ENCODE results near the gene OR5F1. TPM values are rescaled to one million over a fixed set of nuclear protein-coding genes. Genes with fewer than 3 reads are reported as not detected.

The OR5F1 gene
- total RNA-seq, 4 donors from 2014 or later, result not detected

DNA sequence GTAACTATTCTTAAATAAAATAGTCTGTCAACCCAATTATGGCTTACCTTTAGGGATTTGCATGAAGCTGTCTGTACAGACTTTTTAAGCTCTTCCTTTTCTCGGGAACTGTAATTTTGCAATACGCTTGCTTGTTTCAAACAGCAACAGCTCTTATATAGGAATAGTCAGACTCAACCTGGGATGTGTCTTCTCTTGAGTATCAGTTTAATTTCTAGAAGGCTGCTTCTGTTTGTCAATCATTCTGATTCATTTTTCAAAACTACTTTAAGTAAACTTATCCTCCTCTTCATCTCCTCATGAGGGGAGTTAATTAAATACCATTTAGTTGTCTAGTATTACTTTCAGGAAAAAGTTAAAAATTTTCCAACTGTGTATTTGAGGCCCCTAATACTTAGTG is 24.6 kb downstream of the OR5F1 start, which contains the start of gene OR10AG1:
Gene OR10AG1, minus strand, starts transcription at position 101 of the 400 bp plus-strand sequence. Its CDS starts 38 bp downstream, at position 63.
- no peak for DNase-seq
- H3K36me3 ChIP-seq, result no peaks in the 10 kb centered on the region
- intact Hi-C loops (cut with DNase I), result no loop called here
- TF ChIP-seq POLR2A (IDR thresholded peaks at IDR 0.05), result no peak
- TF ChIP-seq, protein P1, sequence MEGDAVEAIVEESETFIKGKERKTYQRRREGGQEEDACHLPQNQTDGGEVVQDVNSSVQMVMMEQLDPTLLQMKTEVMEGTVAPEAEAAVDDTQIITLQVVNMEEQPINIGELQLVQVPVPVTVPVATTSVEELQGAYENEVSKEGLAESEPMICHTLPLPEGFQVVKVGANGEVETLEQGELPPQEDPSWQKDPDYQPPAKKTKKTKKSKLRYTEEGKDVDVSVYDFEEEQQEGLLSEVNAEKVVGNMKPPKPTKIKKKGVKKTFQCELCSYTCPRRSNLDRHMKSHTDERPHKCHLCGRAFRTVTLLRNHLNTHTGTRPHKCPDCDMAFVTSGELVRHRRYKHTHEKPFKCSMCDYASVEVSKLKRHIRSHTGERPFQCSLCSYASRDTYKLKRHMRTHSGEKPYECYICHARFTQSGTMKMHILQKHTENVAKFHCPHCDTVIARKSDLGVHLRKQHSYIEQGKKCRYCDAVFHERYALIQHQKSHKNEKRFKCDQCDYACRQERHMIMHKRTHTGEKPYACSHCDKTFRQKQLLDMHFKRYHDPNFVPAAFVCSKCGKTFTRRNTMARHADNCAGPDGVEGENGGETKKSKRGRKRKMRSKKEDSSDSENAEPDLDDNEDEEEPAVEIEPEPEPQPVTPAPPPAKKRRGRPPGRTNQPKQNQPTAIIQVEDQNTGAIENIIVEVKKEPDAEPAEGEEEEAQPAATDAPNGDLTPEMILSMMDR (IDR thresholded peaks at IDR 0.05), result no peak
- no peaks in the 10 kb centered on the region for H3K4me1 ChIP-seq
- 89 to 90% methylated on average over 2 of the region's 2 CpGs for WGBS, 2 donors
- no peak within 1 kb of the TSS for H3K4me3 ChIP-seq (replicated peaks in 1 of 3)
- no peaks in the 10 kb centered on the region for H3K9me3 ChIP-seq
- no peaks in the 10 kb centered on the region for H3K27me3 ChIP-seq
- H3K27ac ChIP-seq, result no peak within 1 kb of the TSS

DNA sequence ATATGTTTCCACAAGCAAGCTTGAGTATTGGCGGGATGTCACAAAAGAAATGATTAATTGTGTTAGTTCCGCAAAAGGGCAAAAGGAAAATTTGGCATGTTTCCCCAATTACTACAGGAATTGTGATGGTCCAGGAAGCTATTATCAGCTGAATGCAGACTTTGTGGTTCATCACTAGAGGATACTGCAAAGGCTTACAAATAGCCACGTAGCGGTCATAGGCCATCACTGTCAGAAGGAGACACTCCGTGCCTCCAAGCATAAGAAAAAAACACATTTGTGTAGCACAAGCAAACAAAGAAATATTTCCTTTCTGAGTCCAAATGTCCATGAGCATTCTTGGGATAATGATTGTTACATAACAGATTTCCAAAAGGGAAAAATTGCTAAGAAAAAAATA is 26.5 kb downstream of the OR5F1 start:
- Histone ChIP-seq H3K36me3 (no peaks in the 10 kb centered on the region), H3K9me3 (no peaks in the 10 kb centered on the region), H3K4me1 (no peaks in the 10 kb centered on the region), H3K27me3 (no peaks in the 10 kb centered on the region), H3K4me3 (replicated peaks in 1 of 3) (no peak overlapping the region), H3K27ac (no peak overlapping the region)
- WGBS, 2 donors, result 78% methylated on average over 5 of the region's 5 CpGs
- DNase-seq, result no peak
- intact Hi-C loops (cut with DNase I), result no loop called here
- TF ChIP-seq POLR2A (IDR thresholded peaks at IDR 0.05), result no peak
- TF ChIP-seq, protein P1 (IDR thresholded peaks at IDR 0.05), result no peak

DNA sequence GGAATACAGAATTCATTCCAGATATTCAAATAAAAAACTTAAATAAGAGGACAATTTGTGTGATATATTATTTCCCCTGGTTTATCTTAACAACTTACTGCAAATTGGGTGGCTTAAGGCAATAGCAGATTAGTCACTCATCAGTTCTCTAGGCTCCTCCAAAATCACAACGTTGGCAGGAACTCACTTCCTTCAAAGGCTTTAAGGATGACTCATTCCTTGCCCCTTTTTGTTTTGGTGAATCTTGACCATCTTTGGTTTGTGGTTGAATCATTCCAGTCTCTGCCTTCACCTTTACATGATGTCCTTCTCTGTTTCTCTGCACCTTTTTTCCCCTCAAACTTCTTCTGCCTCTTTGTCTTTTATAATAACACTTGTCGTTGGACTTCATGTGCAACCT is 28.0 kb downstream of the OR5F1 start:
- Histone ChIP-seq H3K4me3 (replicated peaks in 1 of 3) (no peak overlapping the region), H3K9me3 (no peaks in the 10 kb centered on the region), H3K4me1 (no peaks in the 10 kb centered on the region), H3K27me3 (no peaks in the 10 kb centered on the region), H3K36me3 (no peaks in the 10 kb centered on the region), H3K27ac (no peak overlapping the region)
- no peak for TF ChIP-seq POLR2A (IDR thresholded peaks at IDR 0.05)
- 61 to 69% methylated on average over 2 of the region's 2 CpGs for WGBS, 2 donors
- intact Hi-C loops (cut with DNase I), result no loop called here
- no peak for DNase-seq

DNA sequence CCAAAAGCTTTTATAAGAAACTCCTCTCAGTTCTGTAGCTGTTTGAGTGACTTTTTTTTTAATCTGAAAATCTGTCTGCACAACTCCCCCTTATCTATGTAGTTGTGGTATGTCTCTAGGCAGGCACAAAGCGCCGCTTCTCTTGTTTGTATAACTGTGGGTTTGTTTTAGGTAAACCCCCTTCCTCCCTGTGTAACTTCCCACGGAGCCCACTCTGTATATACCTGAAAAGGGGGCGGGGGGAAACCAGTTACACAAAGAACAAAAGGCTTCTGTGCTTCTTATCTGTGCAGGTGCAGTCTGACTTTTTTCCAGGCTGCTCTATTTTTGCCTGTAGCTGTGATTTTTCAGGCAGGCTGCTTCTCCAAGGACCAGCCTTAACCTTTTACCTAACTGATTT is 37.9 kb downstream of the OR5F1 start:
- no peak overlapping the region for H3K27ac ChIP-seq
- intact Hi-C loops (cut with DNase I), result no loop called here
- no peaks in the 10 kb centered on the region for H3K27me3 ChIP-seq
- no peak overlapping the region for H3K4me3 ChIP-seq (replicated peaks in 1 of 3)
- no peaks in the 10 kb centered on the region for H3K36me3 ChIP-seq
- 48 to 53% methylated on average over 4 of the region's 4 CpGs for WGBS, 2 donors
- H3K4me1 ChIP-seq, result no peaks in the 10 kb centered on the region
- no peak for DNase-seq
- TF ChIP-seq, protein P1 (IDR thresholded peaks at IDR 0.05), result no peak
- TF ChIP-seq POLR2A (IDR thresholded peaks at IDR 0.05), result no peak
- H3K9me3 ChIP-seq, result no peaks in the 10 kb centered on the region

DNA sequence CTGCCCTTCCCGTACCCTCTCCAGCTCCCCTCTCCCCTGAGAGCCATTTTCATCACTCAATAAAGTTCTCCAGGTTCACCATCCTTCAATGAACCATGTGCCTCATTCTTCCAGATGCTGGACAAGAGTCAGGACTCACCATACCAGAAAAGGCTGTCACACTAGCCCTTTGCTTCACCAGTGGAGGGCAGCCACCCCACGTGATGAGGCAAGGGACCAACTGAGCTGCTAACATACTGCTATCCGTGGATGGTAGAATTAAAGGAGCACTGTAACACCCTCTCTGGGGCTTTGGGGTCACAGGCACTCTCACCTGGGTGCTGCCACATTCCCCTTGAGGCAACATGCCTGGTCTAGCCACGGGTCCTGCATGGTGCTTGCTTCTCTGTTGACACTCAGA is 45.1 kb downstream of the OR5F1 start:
- intact Hi-C loops (cut with DNase I), result no loop called here
- DNase-seq, result no peak

More for the DNA sequence above, 45.1 kb downstream of the OR5F1 start:
- TF ChIP-seq, protein P1 (IDR thresholded peaks at IDR 0.05), result no peak
- TF ChIP-seq POLR2A (IDR thresholded peaks at IDR 0.05), result no peak
- H3K9me3 ChIP-seq, result no peaks in the 10 kb centered on the region
- no peaks in the 10 kb centered on the region for H3K4me1 ChIP-seq
- H3K36me3 ChIP-seq, result no peaks in the 10 kb centered on the region
- H3K4me3 ChIP-seq (replicated peaks in 1 of 3), result no peak overlapping the region
- no peaks in the 10 kb centered on the region for H3K27me3 ChIP-seq
- H3K27ac ChIP-seq, result no peak overlapping the region
- 62 to 78% methylated on average over 4 of the region's 4 CpGs for WGBS, 2 donors

Other genes with a start within 250 kb of the OR5F1 start
- gene OR5D13, start 221.2 kb downstream of the OR5F1 start, total RNA-seq, result not detected
- gene OR5D14, start 199.1 kb downstream of the OR5F1 start, total RNA-seq, result not detected
- gene OR5L1, start 183.3 kb downstream of the OR5F1 start, total RNA-seq, result not detected
- gene OR5D18, start 175.0 kb downstream of the OR5F1 start, total RNA-seq, result not detected
- not detected for gene OR5L2, start 167.4 kb downstream of the OR5F1 start, total RNA-seq
- gene OR5D16, start 155.9 kb downstream of the OR5F1 start, total RNA-seq, result not detected
- not detected for gene TRIM51, start 111.3 kb downstream of the OR5F1 start, total RNA-seq
- not detected for gene OR5W2, start 80.0 kb downstream of the OR5F1 start, total RNA-seq
- gene OR5I1, start 58.2 kb downstream of the OR5F1 start, total RNA-seq, result not detected
- gene OR10AG1, start 24.7 kb downstream of the OR5F1 start, total RNA-seq, result not detected
- gene OR5AS1, start 33.0 kb upstream of the OR5F1 start, total RNA-seq, result not detected
- not detected for gene OR8I2, start 98.7 kb upstream of the OR5F1 start, total RNA-seq
- gene OR8H2, start 109.1 kb upstream of the OR5F1 start, total RNA-seq, result not detected
- not detected for gene OR8H3, start 127.7 kb upstream of the OR5F1 start, total RNA-seq
- not detected for gene OR8J3, start 145.6 kb upstream of the OR5F1 start, total RNA-seq
- not detected for gene OR8K5, start 165.7 kb upstream of the OR5F1 start, total RNA-seq
- not detected for gene OR5J2, start 182.0 kb upstream of the OR5F1 start, total RNA-seq
- gene OR5T2, start 239.6 kb upstream of the OR5F1 start, total RNA-seq, result not detected

All from thyroid gland (tissue), 4 donors.